Suppressor macrophage (primary cell): ENCODE results near the gene MILR1.

ENCODE experiments used
- DNase-seq, 4 experiments: peaks; one replicate each; pipeline ENCODE4 v3.0.0-alpha.2; 2020 to 2022

Gene MILR1

GRCh38 chr17:64503821-64504768 lies 55.2 kb downstream of the MILR1 start:
- DNase-seq, result peak in 2 of 4 experiments; percentile 3 to 12

- DNase-seq, result no peak
Observed at GRCh38 chr17:64504769-64505339, 55.9 kb downstream of the MILR1 start.

- DNase-seq, result peak; percentile 92 to 97 (median 94)
Observed at GRCh38 chr17:64505340-64506200, 56.7 kb downstream of the MILR1 start.

- DNase-seq, result peak; percentile 98 to 99 (median 98)
Observed at GRCh38 chr17:64506201-64506575, 57.3 kb downstream of the MILR1 start, which contains the start of gene DDX5. DDX5 (minus strand) TSS chr17:64506289; CDS start chr17:64506119, 170 bp downstream.

GRCh38 chr17:64506576-64507412 lies 57.9 kb downstream of the MILR1 start, which contains the start of gene CEP95:
CEP95 (plus strand) TSS chr17:64506977; CDS start chr17:64507098, 121 bp downstream.
- DNase-seq, result peak; percentile 96 to 98 (median 98)

- peak; percentile 31 to 65 (median 54) for DNase-seq
Observed at GRCh38 chr17:64507413-64507782, 58.5 kb downstream of the MILR1 start.

GRCh38 chr17:64508683-64509082 lies 59.8 kb downstream of the MILR1 start:
- no peak for DNase-seq

- no peak for DNase-seq
Observed at GRCh38 chr17:64509179-64509578, 60.3 kb downstream of the MILR1 start.

GRCh38 chr17:64515419-64515818 lies 66.5 kb downstream of the MILR1 start:
- no peak for DNase-seq

- no peak for DNase-seq
Observed at GRCh38 chr17:64515829-64516228, 66.9 kb downstream of the MILR1 start.
